CD4-positive, alpha-beta T cell treated with Interleukin-10 for 1 hour (primary cell): ENCODE data around the gene PTPN14.

Experiments used
- DNase-seq: peaks from one replicate; pipeline ENCODE4 v3.0.0-alpha.2; 2020

PTPN14 gene

DNA sequence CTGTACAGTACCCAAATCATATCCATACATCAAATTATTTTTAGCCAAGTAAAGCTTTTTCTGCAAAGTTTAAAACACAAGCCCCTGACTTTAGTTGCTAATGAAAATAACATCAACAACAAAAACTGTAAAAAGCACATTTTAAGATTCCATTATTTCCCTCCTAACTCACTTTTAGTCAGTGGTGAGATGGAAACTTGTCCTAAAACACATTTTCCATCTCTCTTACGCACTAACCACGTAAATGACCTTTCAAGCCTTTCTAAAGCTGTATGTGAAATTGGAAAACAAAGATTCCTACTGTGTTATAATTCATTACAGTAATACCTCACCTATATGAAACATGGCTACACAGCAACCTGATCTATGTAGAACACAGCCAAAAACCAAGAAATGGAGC, 77.5 kb downstream of the PTPN14 start:
- DNase-seq, result no peak

DNA sequence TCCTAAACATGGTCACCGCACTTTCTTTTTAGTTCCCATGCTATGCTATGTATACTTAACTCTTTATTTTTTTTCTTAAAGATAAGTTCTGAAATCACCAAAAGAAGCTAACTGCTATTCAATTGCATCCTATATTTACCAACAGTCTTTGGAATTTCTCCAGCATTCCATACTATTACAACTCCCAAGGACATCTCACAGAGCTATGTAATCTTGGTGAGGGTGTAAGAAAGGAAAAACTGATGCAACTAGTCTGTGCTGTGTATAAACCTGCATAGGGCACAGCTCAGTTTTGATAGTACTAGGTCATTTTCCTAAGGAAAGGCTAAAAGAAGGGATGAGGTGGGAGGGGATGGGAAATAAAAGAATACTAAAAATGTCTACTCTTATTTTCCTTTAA, 78.0 kb downstream of the PTPN14 start:
- DNase-seq, result no peak

- no peak for DNase-seq
These were observed 79.0 kb downstream of the PTPN14 start for GRCh38 chr1:214472364-214472763.

- DNase-seq, result no peak
These were observed 79.9 kb downstream of the PTPN14 start for GRCh38 chr1:214471458-214471857.

DNA sequence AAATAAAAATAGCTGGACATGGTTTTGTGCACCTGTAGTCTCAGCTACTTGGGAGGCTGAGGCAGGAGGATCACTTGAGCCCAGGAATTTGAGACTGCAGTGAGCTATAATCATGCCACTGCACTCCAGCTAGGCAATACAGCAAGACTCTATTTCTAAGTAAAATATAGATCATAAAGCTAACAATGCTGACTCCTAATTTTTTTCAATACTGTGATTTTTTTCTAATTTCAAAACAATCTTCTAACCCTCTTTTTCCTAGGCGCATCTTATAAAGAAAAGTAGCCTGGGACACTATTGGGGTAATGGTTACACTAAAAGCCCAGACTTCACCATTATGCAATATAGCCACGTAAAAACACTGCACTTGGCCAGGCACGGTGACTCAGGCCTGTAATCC, 81.3 kb downstream of the PTPN14 start:
- no peak for DNase-seq

DNA sequence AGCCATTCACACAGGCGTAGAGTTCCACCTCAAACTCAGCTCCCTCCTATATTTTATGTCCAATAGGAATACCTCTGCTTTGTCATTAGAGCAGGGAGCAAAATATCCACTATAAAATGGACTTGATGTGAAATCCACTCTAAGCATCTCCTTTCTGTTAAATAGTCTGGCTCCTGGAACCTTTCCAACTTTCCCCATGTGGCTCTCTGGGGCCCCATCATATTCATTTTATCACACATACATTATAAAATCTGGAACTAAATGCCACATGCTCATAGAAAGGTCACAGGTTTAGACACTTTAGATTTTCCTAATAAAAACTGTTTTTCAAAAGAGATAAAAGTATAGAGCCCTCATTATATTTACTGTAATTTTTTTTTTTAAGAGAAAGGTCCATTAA, 82.1 kb downstream of the PTPN14 start:
- DNase-seq, result no peak

DNA sequence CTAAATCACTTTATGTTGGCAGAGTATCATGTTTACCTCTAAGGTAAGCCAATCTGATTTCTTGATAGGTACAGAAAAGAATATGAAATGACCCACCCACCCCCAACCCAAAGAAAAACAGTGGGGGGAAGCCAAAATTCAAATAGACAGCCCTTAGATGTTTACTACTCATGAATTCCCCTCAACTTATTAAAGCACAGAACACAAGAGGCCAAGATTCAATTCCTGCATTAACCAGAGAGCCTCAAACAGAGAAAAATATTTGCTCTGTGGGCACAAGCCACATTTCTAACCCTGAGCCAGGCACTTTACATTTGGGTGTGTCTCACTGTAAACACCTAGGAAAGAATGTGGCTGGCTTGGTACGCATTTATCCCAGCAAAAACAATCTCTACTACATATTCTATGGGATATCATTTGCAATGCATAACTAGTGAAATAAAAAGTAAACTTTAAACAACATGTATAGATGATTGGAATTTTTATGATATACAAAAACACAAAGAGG, 84.3 kb downstream of the PTPN14 start:
- no peak for DNase-seq

- no peak for DNase-seq
These were observed 84.9 kb downstream of the PTPN14 start for GRCh38 chr1:214466403-214467077.

DNA sequence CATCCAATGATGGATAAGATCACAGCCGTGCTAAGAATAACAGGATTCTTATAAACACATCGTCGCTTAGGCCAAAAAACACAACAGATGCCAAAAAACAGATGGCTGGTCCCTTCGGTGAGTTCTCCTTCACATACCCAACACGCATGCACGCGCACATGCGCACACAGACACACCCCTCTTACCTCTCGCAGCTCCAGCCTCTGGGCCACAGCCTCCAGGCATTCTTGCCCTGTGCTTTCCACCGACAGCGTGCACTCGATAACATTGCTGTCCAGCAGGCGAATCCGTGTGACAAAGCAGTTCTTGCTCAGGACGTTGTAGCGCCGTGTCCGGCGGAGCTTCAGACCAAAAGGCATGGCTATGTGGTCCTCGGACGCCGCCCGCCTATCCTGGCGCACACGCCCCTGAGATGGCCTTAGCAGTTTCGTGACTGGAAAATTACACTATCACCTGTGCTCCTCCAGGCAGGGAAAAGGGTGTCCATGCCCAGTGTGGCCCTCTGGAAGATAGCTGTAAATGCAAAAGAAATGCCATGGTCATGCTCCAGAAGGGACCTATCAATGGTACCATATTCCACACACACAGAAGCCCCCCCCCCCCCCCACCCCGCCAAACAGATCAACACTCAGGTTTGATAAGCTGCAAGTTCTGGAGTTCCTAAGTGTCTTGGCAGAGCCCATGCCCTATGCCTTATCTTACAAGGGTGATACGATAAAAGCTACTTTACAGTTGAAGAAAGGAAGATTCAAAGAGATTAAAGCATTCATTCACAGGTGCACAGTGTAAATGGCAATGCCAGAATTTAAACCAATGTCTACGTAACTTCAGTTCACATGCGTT, 86.7 kb downstream of the PTPN14 start:
- no peak for DNase-seq

DNA sequence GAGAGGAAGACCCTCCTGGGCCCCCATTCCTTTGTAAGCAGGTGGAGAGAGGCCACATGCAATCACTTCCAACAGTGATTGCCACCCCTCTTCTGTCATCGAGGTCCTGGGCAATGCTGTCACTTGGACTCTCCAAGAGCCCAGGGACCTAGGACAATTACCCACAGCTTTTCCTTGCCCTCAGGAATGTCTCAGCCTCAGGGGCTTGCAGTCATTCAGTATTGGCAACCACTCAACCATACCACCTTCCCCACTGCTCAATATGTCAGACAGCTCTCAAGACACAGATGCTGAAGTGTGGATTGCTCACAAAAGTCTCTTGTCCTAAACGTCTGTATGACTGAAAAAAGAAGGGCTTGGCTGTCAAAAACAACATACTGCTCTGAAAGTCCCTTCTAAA, 87.8 kb downstream of the PTPN14 start:
- no peak for DNase-seq

- DNase-seq, result no peak
These were observed 88.5 kb downstream of the PTPN14 start for GRCh38 chr1:214462882-214463281.

DNA sequence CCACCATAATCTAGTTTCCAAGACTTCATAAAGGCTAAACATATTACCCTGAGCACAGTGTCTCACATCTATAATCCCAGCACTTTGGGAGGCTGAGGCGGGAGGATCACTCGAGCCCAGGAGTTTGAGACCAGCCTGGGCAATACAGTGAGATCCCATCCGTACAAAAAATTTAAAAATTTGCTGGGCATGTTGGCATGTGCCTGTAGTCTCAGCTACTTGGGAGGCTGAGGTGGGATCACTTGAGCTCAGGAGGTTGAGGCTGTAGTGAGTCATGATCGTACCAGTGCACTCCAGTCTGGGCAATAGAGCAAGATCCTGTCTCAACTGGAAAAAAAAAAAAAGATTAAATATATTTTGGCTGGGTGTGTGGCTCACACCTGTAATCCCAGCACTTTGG, 90.1 kb downstream of the PTPN14 start:
- no peak for DNase-seq

- DNase-seq, result no peak
These were observed 91.0 kb downstream of the PTPN14 start for GRCh38 chr1:214460304-214460916.

- no peak for DNase-seq
These were observed 91.5 kb downstream of the PTPN14 start for GRCh38 chr1:214459895-214460294.

DNA sequence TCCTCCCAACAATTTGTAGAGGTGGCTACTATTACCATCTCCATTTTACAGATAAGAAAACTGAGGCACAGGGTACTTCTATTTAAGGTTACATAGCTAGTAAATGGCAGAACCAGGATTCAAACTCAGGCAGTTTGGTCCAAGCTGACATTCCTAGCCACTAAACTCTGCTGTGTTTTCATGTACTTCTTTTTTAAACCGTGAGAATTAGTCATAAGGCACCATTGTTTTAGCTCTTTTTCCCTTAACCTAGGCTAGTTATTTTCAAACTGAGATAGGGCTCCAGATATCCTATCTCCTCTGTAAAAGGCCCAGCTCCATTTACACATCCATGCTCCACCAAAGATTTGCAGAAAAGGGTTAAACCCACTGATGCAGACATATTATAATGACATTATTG, 92.9 kb downstream of the PTPN14 start:
- no peak for DNase-seq

DNA sequence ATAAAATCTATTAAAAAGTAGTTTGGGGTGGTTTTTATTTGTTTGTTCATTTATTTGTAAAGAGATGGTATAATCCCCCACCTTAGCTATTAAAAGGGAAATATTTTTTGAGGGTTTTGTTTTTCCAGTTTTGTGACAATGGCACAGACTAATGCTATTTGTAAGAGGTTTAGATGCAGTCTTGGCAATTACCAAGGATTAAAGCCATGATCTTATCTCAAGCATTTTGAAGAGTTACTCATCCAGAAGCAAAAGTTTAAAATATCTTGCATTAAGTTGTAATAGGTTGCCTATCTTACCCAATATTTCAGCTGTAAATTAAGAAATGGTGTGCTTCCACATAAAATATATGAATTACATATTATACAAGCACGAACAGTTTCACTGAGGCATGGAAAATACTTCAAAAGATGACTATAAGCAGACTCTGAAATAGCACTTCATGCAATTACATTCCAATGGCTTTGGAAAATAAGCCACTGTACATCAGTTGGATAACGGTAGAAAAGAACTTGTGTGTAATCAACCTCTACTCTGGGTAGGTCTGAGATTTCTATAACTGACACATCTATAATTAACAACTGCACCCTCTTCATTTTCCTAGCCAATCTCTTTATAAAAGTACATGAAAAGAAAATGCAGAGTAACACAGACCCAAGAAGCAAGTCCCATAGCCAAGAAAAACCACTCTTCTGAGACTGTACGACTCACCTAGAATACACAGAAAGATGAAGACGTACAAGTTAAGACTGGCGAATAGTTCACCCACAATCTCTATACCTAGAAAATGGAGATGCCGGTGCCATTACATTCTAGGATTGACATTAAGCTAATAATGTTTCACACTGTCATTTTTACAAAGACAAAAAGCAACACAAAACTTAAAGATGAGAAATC, 95.2 kb downstream of the PTPN14 start:
- DNase-seq, result no peak

DNA sequence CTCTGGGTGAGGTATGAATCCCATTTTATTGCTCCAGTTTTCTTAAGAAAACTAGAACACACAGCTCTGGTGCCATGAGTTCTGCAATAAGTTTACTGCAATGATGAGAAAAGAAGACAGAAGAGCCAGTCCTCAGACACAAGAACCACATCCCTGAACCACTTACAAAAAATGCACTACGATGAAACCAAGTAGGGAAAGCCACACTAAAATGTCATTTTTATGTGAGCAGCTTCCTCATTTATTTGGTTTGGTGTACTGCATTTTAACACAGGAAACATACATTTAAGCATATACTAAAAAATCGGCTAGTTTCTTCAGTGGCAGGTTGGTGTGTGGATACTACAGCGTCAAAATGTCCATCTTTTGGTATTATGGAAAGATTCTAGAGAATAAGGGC, 95.9 kb downstream of the PTPN14 start:
- DNase-seq, result no peak

GRCh38 chr1:214454569-214455396, 96.6 kb downstream of the PTPN14 start:
- no peak for DNase-seq

- DNase-seq, result no peak
These were observed 98.2 kb downstream of the PTPN14 start for GRCh38 chr1:214453109-214453722.

DNA sequence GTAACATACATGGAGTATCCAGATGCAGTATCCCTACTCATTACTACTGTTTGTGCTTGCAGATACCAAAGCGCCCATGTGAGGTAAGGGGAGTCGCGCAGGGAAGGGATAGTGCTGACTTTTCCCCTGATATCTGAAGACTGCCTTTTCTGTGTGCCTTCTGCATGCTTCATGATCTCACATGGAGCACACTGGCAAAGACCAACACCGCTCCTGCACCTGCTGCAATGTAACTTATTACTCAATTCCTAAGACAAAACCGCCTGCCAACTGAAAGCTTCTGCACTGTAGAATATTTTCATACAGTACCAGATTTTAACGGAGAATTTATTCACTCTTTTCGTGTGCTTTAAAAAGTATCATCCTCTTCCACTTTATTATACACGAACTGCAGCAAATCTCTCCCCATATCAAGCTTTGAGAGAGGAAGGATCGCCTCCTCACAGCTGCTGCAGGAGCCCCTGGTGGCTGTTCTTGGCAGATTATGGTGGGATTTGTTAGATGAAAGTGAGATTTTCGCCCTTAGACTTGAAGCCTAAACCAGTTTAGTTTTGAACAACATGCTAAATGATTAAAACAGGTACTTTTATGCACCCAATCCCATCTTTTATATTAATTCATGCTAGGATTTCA, 99.1 kb downstream of the PTPN14 start:
- no peak for DNase-seq

DNA sequence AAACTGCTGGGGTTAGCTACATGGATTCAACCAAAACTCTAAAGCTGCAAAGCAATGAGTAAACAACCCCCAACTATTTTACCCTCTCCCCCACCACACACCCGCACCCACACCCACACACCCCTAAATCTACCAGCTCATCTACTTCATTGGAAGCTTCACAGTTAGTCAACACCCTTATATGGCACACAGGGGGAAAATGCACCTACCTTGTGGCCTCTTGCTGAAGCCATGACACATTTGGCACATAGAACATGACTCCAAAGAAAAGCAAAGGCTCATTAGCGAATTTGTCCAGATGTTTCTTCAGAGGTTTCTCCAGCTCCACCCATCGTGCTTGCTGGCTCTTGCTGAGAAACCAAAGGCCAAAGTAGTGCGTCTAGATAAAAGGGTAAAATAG, 99.8 kb downstream of the PTPN14 start:
- DNase-seq, result no peak
